Karpas-422 (cell line): ENCODE measurements around the gene CYB5R2. TPM values are rescaled to one million over a fixed set of nuclear protein-coding genes. Genes with fewer than 3 reads are reported as not detected.

Source experiments
- DNase-seq: peaks from one replicate; pipeline ENCODE4 v3.0.0-alpha.2; 2015
- H2AFZ ChIP-seq: fragments of 200-600 bp; sonication (generic); 2 replicates; pipeline ENCODE4 v1.6.1; 2014; ENCODE audit warnings: antibody characterized with exemption, low read length, mixed read lengths
- H3K27ac ChIP-seq: fragments of 200-600 bp; sonication (generic); 2 replicates; pipeline ENCODE4 v1.5.1; 2014; ENCODE audit warnings: mild to moderate bottlenecking, low read length, moderate library complexity
- H3K27me3 ChIP-seq: fragments of 200-600 bp; sonication (generic); 2 replicates; pipeline ENCODE4 v1.6.1; 2014; ENCODE audit warnings: low read length, mixed read lengths
- H3K36me3 ChIP-seq: fragments of 200-600 bp; sonication (generic); 2 replicates; pipeline ENCODE4 v1.6.1; 2014; ENCODE audit warnings: low read length, mixed read lengths; ENCODE audit not compliant: insufficient read depth
- H3K4me1 ChIP-seq: fragments of 200-600 bp; sonication (generic); 2 replicates; pipeline ENCODE4 v1.6.1; 2014; ENCODE audit warnings: mild to moderate bottlenecking, low read length, mixed read lengths
- H3K4me2 ChIP-seq: fragments of 200-600 bp; sonication (generic); 2 replicates; pipeline ENCODE4 v1.6.1; 2014; ENCODE audit warnings: low read length, low read depth, mild to moderate bottlenecking; ENCODE audit not compliant: poor library complexity, severe bottlenecking
- H3K4me3 ChIP-seq: fragments of 200-600 bp; sonication (generic); 2 replicates; pipeline ENCODE4 v1.5.1; 2014; ENCODE audit warnings: mild to moderate bottlenecking, antibody characterized with exemption, low read length, mixed read lengths
- H3K79me2 ChIP-seq: fragments of 200-600 bp; sonication (generic); 2 replicates; pipeline ENCODE4 v1.6.1; 2014; ENCODE audit warnings: mild to moderate bottlenecking, low read length, mixed read lengths
- H3K9ac ChIP-seq: fragments of 200-600 bp; sonication (generic); 2 replicates; pipeline ENCODE4 v1.6.0; 2014; ENCODE audit warnings: low read length
- H3K9me2 ChIP-seq: fragments of 200-600 bp; sonication (generic), shearing (Covaris generic); replicated peaks from 2 replicates; pipeline ENCODE4 v1.6.0; 2014; ENCODE audit warnings: mild to moderate bottlenecking, low read length, moderate library complexity; ENCODE audit not compliant: insufficient read depth
- H3K9me3 ChIP-seq: fragments of 300-700, 200-600 bp; sonication (generic); 2 replicates; pipeline ENCODE4 v1.6.1; 2014; ENCODE audit warnings: low read length, mixed read lengths
- H4K20me1 ChIP-seq: fragments of 200-600 bp; sonication (generic); 2 replicates; pipeline ENCODE4 v1.6.1; 2014; ENCODE audit warnings: mild to moderate bottlenecking, antibody characterized with exemption, low read length, low read depth; ENCODE audit not compliant: insufficient read depth
- total RNA-seq: library from RNA; depleted of rRNA; stranded (reverse); fragments of >200 nt; shearing (Covaris generic); gene quantifications from 2 replicates; pipeline ENCODE4 v1.2.3, GENCODE V29; 2014; ENCODE audit warnings: low replicate concordance

The CYB5R2 gene
- total RNA-seq, 1 experiment from 2014 or later = not detected

DNA sequence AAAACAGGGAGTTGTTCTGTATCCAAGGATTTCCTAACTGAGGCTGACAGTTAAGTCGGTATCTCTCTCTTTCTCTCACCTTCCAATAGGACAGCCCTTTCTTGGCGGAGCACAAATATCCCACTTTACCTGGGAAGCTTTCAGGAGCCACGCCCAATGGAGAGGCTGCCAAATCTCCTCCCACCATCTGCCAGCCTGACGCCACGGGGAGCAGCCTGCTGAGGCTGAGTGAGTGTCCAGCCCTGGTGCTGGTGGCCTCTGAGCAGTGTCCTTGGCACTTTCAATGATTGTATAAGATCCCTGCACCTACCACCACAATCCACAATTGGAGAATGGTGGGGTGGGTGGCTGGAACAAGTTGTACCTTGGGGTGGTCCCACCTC is 33.7 kb downstream of the CYB5R2 start:
- H2AFZ ChIP-seq = no peak overlapping the region
- peak overlapping the region; percentile 33 for H3K4me2 ChIP-seq
- DNase-seq = no peak
- H3K36me3 ChIP-seq = no peaks in the 10 kb centered on the region
- no peaks in the 10 kb centered on the region for H3K79me2 ChIP-seq
- H3K9ac ChIP-seq = peak overlapping the region; percentile 18; the same call in 1 of the 2 replicates
- peak overlapping the region; percentile 70 for H3K27ac ChIP-seq
- no peaks in the 10 kb centered on the region for H3K9me2 ChIP-seq
- H3K9me3 ChIP-seq = no peaks in the 10 kb centered on the region
- peaks cover 29% of the 10 kb centered on the region for H3K4me1 ChIP-seq
- H4K20me1 ChIP-seq = no peaks in the 10 kb centered on the region
- no peaks in the 10 kb centered on the region for H3K27me3 ChIP-seq
- H3K4me3 ChIP-seq = no peak overlapping the region

DNA sequence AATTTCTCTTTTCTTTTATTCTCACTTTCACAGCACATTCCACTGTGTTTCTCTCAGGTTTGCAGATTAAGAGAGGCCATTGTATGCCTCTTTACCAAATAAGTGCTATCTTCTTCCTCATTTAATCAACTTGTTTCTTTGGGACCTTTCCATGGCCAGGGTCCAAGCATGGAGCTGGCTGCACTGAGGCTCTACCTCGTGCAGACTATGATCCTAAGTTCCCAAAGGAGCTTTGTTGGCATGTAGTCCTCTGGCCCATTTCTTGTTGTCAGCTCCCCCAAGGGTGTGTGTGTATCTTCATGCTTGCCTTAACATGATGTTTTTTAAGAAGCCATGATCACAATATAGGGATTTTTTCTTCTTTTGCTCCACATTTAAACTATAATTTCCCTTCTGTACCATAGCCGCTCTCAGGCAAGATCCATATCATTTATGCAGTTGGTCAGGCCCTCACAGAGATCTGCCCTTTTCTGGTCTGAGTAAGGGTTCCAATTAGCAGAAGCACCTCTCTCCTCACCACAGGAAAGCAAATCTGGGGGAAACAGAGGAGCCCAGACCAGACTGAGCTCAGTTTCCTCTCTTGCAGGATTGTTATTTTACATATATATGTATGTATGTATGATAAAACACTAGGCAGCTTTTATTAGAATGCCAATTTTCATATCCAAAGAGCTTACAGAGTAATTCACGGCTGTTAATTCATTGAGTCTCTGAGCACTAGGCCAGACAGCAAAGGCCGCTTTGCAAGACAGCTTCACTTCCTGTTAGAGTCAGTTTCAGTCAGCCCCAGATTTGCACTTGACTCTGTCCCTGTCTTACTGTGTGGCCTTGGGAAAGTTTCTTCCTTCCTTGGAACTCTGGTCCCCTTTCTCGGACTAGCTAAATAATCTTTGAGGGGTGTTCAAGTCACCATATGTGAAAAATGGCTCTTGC is 34.3 kb downstream of the CYB5R2 start:
- Histone ChIP-seq H3K9me2 (no peaks in the 10 kb centered on the region), H2AFZ (no peak overlapping the region), H3K4me3 (no peak overlapping the region), H3K27me3 (no peaks in the 10 kb centered on the region), H3K9me3 (no peaks in the 10 kb centered on the region), H4K20me1 (no peaks in the 10 kb centered on the region), H3K27ac (peak overlapping the region; percentile 70), H3K4me2 (peak overlapping the region; percentile 33), H3K36me3 (no peaks in the 10 kb centered on the region), H3K4me1 (peaks cover 29% of the 10 kb centered on the region), H3K9ac (peak overlapping the region; percentile 18), H3K79me2 (no peaks in the 10 kb centered on the region)
- DNase-seq = peak; percentile 79

DNA sequence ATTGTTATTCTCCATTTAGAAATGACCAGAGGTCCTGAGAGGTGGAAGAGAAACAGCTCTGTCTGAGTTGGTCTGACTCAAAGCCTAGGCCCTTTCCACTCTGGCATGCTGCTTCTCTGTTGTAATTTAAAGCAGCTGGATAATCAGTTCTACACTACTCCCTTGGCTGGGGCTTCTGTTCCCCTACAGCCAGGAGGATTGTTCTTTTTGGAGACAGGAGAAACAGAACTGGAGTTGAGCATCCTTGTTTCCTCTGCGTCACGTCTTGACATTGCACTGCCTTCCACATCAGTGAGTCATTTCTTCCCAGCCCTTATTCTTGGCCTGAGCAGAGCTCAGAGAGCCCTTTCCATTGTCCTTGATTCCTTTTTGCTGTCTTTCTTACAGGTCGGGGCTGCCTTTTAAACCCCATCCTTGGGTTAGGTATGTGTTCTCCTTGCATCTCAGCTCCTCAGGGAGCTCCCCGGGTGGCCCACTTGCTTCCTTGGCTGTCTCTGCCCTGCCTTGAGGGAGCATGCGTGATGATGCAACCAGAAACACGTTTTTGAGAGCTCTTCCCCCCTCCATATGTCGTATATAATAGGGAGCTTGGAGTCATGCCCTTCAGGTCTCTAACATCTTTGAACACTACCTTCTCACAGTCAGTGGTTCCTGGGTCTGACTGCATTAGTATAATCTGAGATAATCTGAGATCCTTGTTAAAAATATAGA is 35.7 kb downstream of the CYB5R2 start:
- Histone ChIP-seq H3K27ac (no peak overlapping the region), H3K4me3 (no peak overlapping the region), H3K36me3 (no peaks in the 10 kb centered on the region), H3K9ac (no peak overlapping the region), H3K4me1 (peaks cover 29% of the 10 kb centered on the region), H3K79me2 (no peaks in the 10 kb centered on the region), H3K9me2 (no peaks in the 10 kb centered on the region), H3K4me2 (no peak overlapping the region), H3K9me3 (no peaks in the 10 kb centered on the region), H2AFZ (no peak overlapping the region), H4K20me1 (no peaks in the 10 kb centered on the region), H3K27me3 (no peaks in the 10 kb centered on the region)
- no peak for DNase-seq

DNA sequence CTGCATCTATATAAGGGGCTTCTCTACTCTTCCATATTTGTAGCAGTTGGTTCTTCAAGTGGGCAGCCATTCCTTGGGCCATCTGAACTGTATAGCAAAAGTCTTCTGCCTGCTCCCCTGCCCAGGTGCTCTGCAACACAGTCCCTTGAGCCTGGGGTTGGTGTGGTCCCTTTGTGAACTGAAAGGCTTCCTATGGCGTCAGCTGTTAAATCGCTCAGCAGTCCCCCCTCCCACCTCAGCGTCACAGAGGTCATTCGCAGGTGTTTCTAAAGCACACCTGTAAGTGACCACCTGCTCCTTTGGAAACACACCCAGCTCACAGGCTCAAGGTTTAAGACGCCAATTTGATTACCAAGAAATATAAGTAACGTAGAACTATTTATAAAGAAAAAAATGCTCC is 37.0 kb downstream of the CYB5R2 start:
- Histone ChIP-seq H3K79me2 (no peaks in the 10 kb centered on the region), H2AFZ (no peak overlapping the region), H3K9ac (no peak overlapping the region), H4K20me1 (no peaks in the 10 kb centered on the region), H3K9me2 (no peaks in the 10 kb centered on the region), H3K27ac (no peak overlapping the region), H3K27me3 (no peaks in the 10 kb centered on the region), H3K36me3 (no peaks in the 10 kb centered on the region), H3K9me3 (no peaks in the 10 kb centered on the region), H3K4me3 (no peak overlapping the region), H3K4me2 (no peak overlapping the region), H3K4me1 (peaks cover 29% of the 10 kb centered on the region)
- no peak for DNase-seq

DNA sequence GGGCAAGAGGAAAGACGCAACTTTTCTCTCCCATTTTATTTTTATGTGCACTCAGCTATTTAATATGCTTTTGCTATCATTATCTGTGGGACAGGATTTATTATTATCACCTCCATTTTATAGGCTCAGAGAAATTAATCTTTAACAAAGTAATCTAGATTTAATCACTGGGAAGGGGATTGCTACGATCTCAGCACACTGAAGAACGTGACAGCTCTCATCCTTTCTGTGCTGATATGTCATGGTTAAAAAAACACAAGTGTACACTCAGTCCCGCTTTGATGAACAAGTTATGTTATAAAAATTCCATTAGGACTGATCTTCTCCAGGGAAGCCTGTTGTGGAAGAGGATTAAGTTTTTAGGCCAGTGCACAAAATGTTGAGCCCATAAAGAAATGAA is 37.6 kb downstream of the CYB5R2 start:
- Histone ChIP-seq H3K9ac (no peak overlapping the region), H3K27me3 (no peaks in the 10 kb centered on the region), H3K79me2 (no peaks in the 10 kb centered on the region), H4K20me1 (no peaks in the 10 kb centered on the region), H3K9me2 (no peaks in the 10 kb centered on the region), H3K4me1 (peaks cover 29% of the 10 kb centered on the region), H3K27ac (no peak overlapping the region), H2AFZ (no peak overlapping the region), H3K4me2 (no peak overlapping the region), H3K36me3 (no peaks in the 10 kb centered on the region), H3K4me3 (no peak overlapping the region), H3K9me3 (no peaks in the 10 kb centered on the region)
- DNase-seq = no peak

DNA sequence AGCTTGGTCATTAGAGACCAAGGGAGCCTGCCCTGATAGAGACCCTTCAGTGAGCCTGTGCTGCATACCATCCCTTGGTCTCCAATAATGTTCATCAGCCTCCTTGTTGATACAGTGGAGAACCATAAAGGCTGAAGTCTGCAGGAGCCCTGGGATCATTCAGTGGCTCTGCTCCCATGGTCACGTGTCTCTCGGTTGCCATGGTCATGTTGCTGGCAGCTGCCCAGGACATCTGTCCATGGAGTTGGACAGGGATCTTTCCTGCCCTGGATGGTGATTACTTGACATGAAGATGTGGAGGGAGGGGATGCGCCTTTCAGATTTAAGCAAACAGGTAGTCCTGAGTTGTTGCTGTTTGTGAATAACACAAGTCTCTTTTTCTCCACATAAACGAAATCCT is 38.2 kb downstream of the CYB5R2 start:
- Histone ChIP-seq H4K20me1 (no peaks in the 10 kb centered on the region), H3K79me2 (no peaks in the 10 kb centered on the region), H3K9ac (no peak overlapping the region), H3K9me3 (no peaks in the 10 kb centered on the region), H3K27me3 (no peaks in the 10 kb centered on the region), H3K4me1 (peaks cover 28% of the 10 kb centered on the region), H3K27ac (no peak overlapping the region), H2AFZ (no peak overlapping the region), H3K9me2 (no peaks in the 10 kb centered on the region), H3K4me3 (no peak overlapping the region), H3K4me2 (no peak overlapping the region), H3K36me3 (no peaks in the 10 kb centered on the region)
- no peak for DNase-seq

DNA sequence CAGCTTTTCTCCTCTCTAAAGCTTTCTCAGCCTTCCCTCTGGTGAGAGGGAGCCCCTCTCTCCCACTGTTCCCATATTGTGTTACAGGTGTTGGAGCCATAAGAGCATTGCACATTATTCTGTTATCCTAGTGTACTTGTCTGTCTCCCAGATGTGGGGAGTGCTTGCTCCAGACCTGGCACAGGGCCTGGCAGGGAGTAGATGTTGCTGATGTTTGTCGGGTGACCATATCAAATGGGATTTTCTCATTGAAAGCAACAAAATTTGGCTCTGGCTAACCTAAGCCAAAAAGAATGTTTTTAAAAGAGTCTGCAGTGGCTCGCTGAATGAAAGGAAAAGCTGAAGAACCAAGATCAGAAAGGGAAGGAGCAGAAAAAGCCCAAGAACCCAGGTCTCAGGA is 41.1 kb downstream of the CYB5R2 start:
- DNase-seq = no peak
- Histone ChIP-seq H3K9ac (no peak overlapping the region), H3K4me3 (no peak overlapping the region), H3K27me3 (no peaks in the 10 kb centered on the region), H3K9me2 (no peaks in the 10 kb centered on the region), H3K79me2 (no peaks in the 10 kb centered on the region), H4K20me1 (no peaks in the 10 kb centered on the region), H3K36me3 (no peaks in the 10 kb centered on the region), H3K4me1 (peaks cover 8% of the 10 kb centered on the region; the same call in 1 of the 2 replicates), H3K9me3 (no peaks in the 10 kb centered on the region), H2AFZ (no peak overlapping the region), H3K4me2 (no peak overlapping the region), H3K27ac (no peak overlapping the region)

DNA sequence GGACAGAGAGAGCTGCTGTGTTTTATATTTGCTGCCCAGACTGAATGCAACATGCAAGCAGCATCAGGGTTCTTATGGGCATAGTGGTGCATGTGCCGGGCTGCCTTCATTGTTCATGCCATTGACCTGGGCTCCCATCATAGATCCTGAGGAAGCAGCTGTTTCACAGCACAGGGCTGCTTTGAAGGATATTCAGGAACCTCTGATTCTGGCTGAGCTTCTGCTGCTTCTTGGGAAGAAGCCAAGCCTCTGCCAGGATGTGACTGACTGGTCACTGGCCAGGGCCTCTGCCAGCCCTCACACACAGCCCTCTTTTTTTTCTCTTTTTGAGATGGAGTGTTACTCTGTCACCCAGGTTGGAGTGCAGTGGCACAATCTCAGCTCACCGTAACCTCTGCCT is 43.3 kb downstream of the CYB5R2 start:
- Histone ChIP-seq H3K4me1 (no peaks in the 10 kb centered on the region), H3K9me3 (no peaks in the 10 kb centered on the region), H2AFZ (no peak overlapping the region), H3K36me3 (no peaks in the 10 kb centered on the region), H3K4me2 (no peak overlapping the region), H3K9me2 (no peaks in the 10 kb centered on the region), H4K20me1 (no peaks in the 10 kb centered on the region), H3K79me2 (no peaks in the 10 kb centered on the region), H3K9ac (no peak overlapping the region), H3K4me3 (no peak overlapping the region), H3K27me3 (no peaks in the 10 kb centered on the region), H3K27ac (no peak overlapping the region)
- DNase-seq = no peak
